ENCODE measurements around the gene USP7. TPM values are rescaled to one million over a fixed set of nuclear protein-coding genes. Genes with fewer than 3 reads are reported as not detected.

Gene USP7
- polyA plus RNA-seq, 1 of the 3 experiments (the other 2 are of a cell fraction), result 8.6 TPM

- H3K4me2 ChIP-seq, result no peak overlapping the region
- peaks cover 6% of the 10 kb centered on the region; the same call in 1 of the 2 replicates for H3K79me2 ChIP-seq (ENCODE audit: insufficient read depth)
- H3K27ac ChIP-seq (ENCODE audit: low read depth in 2 of 2, low read length in 1 of 2), result no peak overlapping the region
- CTCF ChIA-PET, result interaction anchor here (1.8 to 3.0 kb wide), 2 partner anchors 28 to 101 kb away, joined by 4 to 26 read pairs; no protein-coding TSS in a partner anchor
- WGBS (ENCODE audit: low lambda C conversion rate), result 91% methylated on average over 4 of the region's 4 CpGs
- no peaks in the 10 kb centered on the region for H3K9me3 ChIP-seq
- TF ChIP-seq YY1 (IDR thresholded peaks at IDR 0.05; ENCODE audit: low read depth), result no peak
- no peak for TF ChIP-seq IRF3 (IDR thresholded peaks at IDR 0.05; ENCODE audit: low read depth, low read length)
- TF ChIP-seq CHD2 (IDR thresholded peaks at IDR 0.05; ENCODE audit: low read length, partially characterized antibody), result no peak
- TF ChIP-seq NFIC (IDR thresholded peaks at IDR 0.05; ENCODE audit: borderline replicate concordance), result no peak
- no peak for TF ChIP-seq REST (IDR thresholded peaks at IDR 0.05; ENCODE audit: low read depth, low read length)
- no peak for TF ChIP-seq NRF1 (IDR thresholded peaks at IDR 0.05; ENCODE audit: low read depth, low read length)
- TF ChIP-seq FOSL2 (IDR thresholded peaks at IDR 0.05; ENCODE audit: borderline replicate concordance, low read depth), result no peak
- no peak for TF ChIP-seq PBX3 (IDR thresholded peaks at IDR 0.05)
- TF ChIP-seq MAX (IDR thresholded peaks at IDR 0.05; ENCODE audit: low read depth), result no peak
- no peak for TF ChIP-seq POLR2AphosphoS5 (IDR thresholded peaks at IDR 0.05; ENCODE audit: low read depth, low read length)
- TF ChIP-seq RAD21 (IDR thresholded peaks at IDR 0.05; ENCODE audit: low read length), result no peak
- TF ChIP-seq SIN3A (IDR thresholded peaks at IDR 0.05; ENCODE audit: borderline replicate concordance, low read depth, low read length), result no peak
- TF ChIP-seq TCF12 (IDR thresholded peaks at IDR 0.05), result no peak
- no peak for TF ChIP-seq USF1 (IDR thresholded peaks at IDR 0.05; ENCODE audit: borderline replicate concordance, low read depth)
- no peak for TF ChIP-seq GATA2 (CRISPR knock-in tag; IDR thresholded peaks at IDR 0.05)
- no peak for TF ChIP-seq EP300 (IDR thresholded peaks at IDR 0.05; ENCODE audit: borderline replicate concordance in 1 of 2, low read depth in 1 of 2, low read length in 1 of 2)
- no peak for TF ChIP-seq FOXM1 (IDR thresholded peaks at IDR 0.05; ENCODE audit: low read depth)
- TF ChIP-seq MXI1 (IDR thresholded peaks at IDR 0.05; ENCODE audit: low read depth, low read length), result no peak
- H3F3A ChIP-seq (replicated peaks; ENCODE audit: insufficient read depth), result peaks cover 8% of the 10 kb centered on the region
- H3K36me3 ChIP-seq (replicated peaks in 1 of 2; ENCODE audit: control insufficient read depth in 1 of 2, insufficient read depth in 2 of 2, low read length in 1 of 2), result peaks cover 58 to 82% of the 10 kb centered on the region in 2 experiments
- H3K27me3 ChIP-seq (ENCODE audit: insufficient read depth), result no peaks in the 10 kb centered on the region
- H3K4me3 ChIP-seq (ENCODE audit: low read depth in 2 of 2, low read length in 1 of 2), result no peak overlapping the region
- H3K9ac ChIP-seq, result no peak overlapping the region
- H3K9me2 ChIP-seq, result no peaks in the 10 kb centered on the region
- H3K4me1 ChIP-seq (ENCODE audit: control insufficient read depth in 1 of 2, insufficient read depth in 2 of 2, low read depth in 1 of 2, low read length in 1 of 2), result no peaks in the 10 kb centered on the region; a peak in 1 of 4 replicates
- no peak for DNase-seq
- POLR2A ChIA-PET, result no interaction called here
- H4K20me1 ChIP-seq (ENCODE audit: insufficient read depth), result no peaks in the 10 kb centered on the region; the same call in 1 of the 2 replicates
- H2AFZ ChIP-seq (ENCODE audit: low read depth), result no peak overlapping the region
These were observed 56.6 kb downstream of the USP7 start for GRCh38 chr16:8907096-8907495.
